ENCODE data around the gene CD1B.

GRCh38 chr1:158330391-158331105, 783 bp downstream of the CD1B start:
- TF ChIP-seq USF1 (IDR thresholded peaks at IDR 0.05) (no peak), RAD21 (IDR thresholded peaks at IDR 0.05; ENCODE audit: low read depth) (no peak), TEAD4 (IDR thresholded peaks at IDR 0.05) (no peak), NFIC (IDR thresholded peaks at IDR 0.05) (no peak), EP300 (IDR thresholded peaks at IDR 0.05; ENCODE audit: borderline replicate concordance) (no peak), YY1 (IDR thresholded peaks at IDR 0.05; ENCODE audit: low read depth) (no peak), ZBTB7A (IDR thresholded peaks at IDR 0.05; ENCODE audit: low read depth) (no peak), CREB1 (IDR thresholded peaks at IDR 0.05; ENCODE audit: low read depth) (no peak), CEBPB (IDR thresholded peaks at IDR 0.05) (no peak), MAX (IDR thresholded peaks at IDR 0.05) (no peak)
